ENCODE data around the gene KIFC3. TPM values are rescaled to one million over a fixed set of nuclear protein-coding genes. Genes with fewer than 3 reads are reported as not detected.

The KIFC3 gene
- total RNA-seq, 1 donor from 2014 or later, result 36.8 TPM

DNA sequence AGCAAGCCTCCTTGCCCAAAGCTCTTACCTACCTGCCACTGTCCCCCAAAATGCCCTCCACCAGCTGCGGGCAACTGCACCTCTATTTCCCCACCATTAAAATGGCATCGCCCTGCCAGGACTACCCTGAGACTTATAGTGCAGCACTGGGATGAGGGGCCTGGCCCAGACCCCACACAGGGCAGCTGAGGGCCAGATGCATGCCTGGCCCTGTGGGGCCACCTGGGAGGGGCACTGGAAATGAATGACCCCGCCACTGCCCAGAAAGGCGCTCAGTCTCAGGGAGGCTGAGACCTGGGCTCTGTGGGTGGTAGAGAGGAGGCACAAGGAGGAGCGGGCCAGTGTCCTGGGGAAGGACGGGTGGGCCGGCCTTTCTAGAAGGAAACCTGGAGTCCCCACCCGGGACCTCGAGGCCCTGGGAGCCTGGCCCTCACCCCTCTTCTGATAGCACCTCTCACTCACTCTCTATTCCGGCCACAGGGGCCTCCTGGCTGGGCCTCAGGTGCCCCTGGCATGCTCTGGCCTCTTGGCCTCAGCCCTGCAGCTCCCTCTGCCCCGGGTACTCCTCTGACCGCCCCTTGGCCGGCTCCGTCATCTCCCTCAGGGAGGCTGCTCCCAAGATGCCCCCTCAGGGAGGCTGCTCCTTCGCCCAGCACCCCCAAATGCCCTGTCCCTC lies 39.8 kb downstream of the KIFC3 start:
- Histone ChIP-seq H3K4me1 (peaks cover 8% of the 10 kb centered on the region), H3K36me3 (peaks cover 0 to 5% of the 10 kb centered on the region in 2 donors), H3K27me3 (no peaks in the 10 kb centered on the region), H3K27ac (no peak overlapping the region), H3K4me3 (no peak overlapping the region), H3K9me3 (no peaks in the 10 kb centered on the region)
- intact Hi-C loops (cut with DNase I), result no loop called here
- TF ChIP-seq POLR2AphosphoS5 (IDR thresholded peaks at IDR 0.05; ENCODE audit: insufficient read depth in 1 of 2, low read depth in 1 of 2) (no peak), POLR2A (IDR thresholded peaks at IDR 0.05) (no peak)
- TF ChIP-seq, protein P1, sequence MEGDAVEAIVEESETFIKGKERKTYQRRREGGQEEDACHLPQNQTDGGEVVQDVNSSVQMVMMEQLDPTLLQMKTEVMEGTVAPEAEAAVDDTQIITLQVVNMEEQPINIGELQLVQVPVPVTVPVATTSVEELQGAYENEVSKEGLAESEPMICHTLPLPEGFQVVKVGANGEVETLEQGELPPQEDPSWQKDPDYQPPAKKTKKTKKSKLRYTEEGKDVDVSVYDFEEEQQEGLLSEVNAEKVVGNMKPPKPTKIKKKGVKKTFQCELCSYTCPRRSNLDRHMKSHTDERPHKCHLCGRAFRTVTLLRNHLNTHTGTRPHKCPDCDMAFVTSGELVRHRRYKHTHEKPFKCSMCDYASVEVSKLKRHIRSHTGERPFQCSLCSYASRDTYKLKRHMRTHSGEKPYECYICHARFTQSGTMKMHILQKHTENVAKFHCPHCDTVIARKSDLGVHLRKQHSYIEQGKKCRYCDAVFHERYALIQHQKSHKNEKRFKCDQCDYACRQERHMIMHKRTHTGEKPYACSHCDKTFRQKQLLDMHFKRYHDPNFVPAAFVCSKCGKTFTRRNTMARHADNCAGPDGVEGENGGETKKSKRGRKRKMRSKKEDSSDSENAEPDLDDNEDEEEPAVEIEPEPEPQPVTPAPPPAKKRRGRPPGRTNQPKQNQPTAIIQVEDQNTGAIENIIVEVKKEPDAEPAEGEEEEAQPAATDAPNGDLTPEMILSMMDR (IDR thresholded peaks at IDR 0.05), result no peak
- DNase-seq (ENCODE audit: extremely low spot score in 2 of 2), result no peak

DNA sequence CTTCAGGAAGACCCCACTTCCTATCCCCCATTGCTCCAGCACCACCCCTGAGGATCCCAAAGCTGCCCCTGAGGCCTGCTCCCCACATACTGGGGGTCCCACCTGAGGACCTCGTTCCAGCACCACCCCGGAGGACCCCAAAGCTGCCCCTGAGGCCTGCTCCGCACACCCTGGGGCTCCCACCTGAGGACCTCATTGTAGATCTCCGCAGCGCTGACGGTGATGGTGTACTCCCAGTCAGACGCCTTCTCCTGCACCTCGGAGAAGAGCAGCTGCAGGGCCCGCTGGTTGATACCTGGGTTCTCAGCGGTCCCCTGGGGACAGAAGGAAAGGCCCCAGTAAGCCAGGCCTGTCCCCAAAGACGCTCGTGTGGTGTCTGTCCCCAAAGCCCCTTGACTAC lies 40.3 kb downstream of the KIFC3 start:
- peaks cover 14% of the 10 kb centered on the region for H3K4me1 ChIP-seq
- TF ChIP-seq, protein P1 (IDR thresholded peaks at IDR 0.05), result no peak
- no peak for TF ChIP-seq POLR2AphosphoS5 (IDR thresholded peaks at IDR 0.05; ENCODE audit: insufficient read depth in 1 of 2, low read depth in 1 of 2)
- no peak for TF ChIP-seq POLR2A (IDR thresholded peaks at IDR 0.05)
- no peaks in the 10 kb centered on the region for H3K27me3 ChIP-seq
- no peaks in the 10 kb centered on the region for H3K9me3 ChIP-seq
- intact Hi-C loops (cut with DNase I), result no loop called here
- no peak overlapping the region for H3K27ac ChIP-seq
- no peak for DNase-seq (ENCODE audit: extremely low spot score in 2 of 2)
- peaks cover 0 to 5% of the 10 kb centered on the region in 2 donors for H3K36me3 ChIP-seq
- H3K4me3 ChIP-seq, result no peak overlapping the region

DNA sequence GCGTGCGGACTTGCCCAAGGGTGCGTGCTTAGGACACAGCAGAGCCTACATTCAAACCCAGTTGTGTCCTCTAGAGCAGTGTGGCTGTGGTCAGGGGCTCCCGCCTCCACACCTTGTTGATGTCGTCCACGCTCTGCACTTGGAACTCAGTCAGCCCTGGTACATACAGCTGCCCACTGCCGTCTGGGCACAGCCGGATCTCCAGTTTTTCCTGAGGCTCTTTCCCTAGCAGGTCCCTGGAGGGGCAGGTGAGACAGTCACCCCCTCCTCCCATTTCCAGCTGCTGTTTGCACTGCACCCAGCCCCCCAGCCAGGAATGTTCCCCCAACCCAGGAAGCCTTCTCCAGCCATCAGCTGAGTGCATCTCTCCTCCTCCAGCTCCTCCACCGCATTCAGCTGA lies 41.0 kb downstream of the KIFC3 start:
- H3K27me3 ChIP-seq, result no peaks in the 10 kb centered on the region
- DNase-seq (ENCODE audit: extremely low spot score in 2 of 2), result no peak
- H3K27ac ChIP-seq, result no peak overlapping the region
- H3K4me1 ChIP-seq, result peaks cover 16% of the 10 kb centered on the region
- H3K36me3 ChIP-seq, result peaks cover 0 to 5% of the 10 kb centered on the region in 2 donors
- no peak overlapping the region for H3K4me3 ChIP-seq
- no peak for TF ChIP-seq POLR2AphosphoS5 (IDR thresholded peaks at IDR 0.05; ENCODE audit: insufficient read depth in 1 of 2, low read depth in 1 of 2)
- TF ChIP-seq, protein P1 (IDR thresholded peaks at IDR 0.05), result no peak
- TF ChIP-seq POLR2A (IDR thresholded peaks at IDR 0.05), result no peak
- no peaks in the 10 kb centered on the region for H3K9me3 ChIP-seq
- intact Hi-C loops (cut with DNase I), result no loop called here

DNA sequence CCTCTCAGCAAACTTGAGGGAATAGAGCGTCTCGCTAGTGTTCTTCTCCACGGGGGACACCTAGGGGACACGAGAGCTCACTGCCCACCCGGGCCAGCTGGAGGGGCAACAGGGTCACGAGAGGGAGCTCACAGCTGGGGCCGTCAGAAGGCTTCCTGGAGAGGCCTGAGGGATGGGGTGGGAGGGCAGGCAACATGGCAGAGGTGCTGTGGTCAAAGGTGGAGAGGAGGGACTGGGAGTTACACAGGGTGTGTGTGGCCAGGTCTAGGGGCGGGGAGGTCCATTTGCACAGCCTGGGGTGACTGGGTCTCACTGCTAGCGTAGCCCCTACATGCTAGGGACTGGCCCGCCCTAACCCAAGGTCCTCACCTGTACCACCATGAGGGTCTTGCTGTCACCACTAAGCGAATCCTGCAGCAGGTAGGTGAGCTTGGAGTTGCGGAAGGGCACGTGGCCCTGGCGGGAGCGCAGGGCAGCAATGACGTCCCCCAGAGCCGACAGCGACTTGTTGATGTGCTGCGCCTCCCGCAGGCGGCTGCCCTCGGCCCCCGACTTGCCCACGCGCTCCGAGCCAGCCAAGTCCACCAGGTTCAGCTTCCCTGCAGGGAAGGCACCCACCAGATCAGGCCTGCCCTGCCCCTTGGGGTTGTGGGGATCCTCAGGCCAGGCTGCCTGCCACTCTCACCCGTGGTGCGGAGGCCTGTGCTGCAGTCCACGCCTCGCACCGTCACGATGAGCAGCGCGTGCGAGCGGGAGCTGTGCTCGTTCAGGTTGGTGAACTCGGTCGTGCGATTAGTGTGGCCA lies 41.7 kb downstream of the KIFC3 start:
- Histone ChIP-seq H3K27ac (no peak overlapping the region), H3K36me3 (peaks cover 0 to 5% of the 10 kb centered on the region in 2 donors), H3K4me3 (no peak overlapping the region), H3K27me3 (no peaks in the 10 kb centered on the region), H3K4me1 (peaks cover 16% of the 10 kb centered on the region), H3K9me3 (no peaks in the 10 kb centered on the region)
- no peak for DNase-seq (ENCODE audit: extremely low spot score in 2 of 2)
- intact Hi-C loops (cut with DNase I), result no loop called here
- TF ChIP-seq, protein P1 (IDR thresholded peaks at IDR 0.05), result no peak
- TF ChIP-seq POLR2A (IDR thresholded peaks at IDR 0.05) (no peak), POLR2AphosphoS5 (IDR thresholded peaks at IDR 0.05; ENCODE audit: insufficient read depth in 1 of 2, low read depth in 1 of 2) (no peak)

Data from vagina (tissue), 2 donors.